HG02943 (cell line): ENCODE data around the gene CD3G.
A peak's percentile ranks its signal among the peaks of the same experiment; 100 is the strongest.

Experiments
- ATAC-seq: cut with Tn5 transposase; IDR thresholded peaks from one replicate; pipeline ENCODE4 v1.9.1; 2021; ENCODE audit warnings: mild to moderate bottlenecking, low read depth, moderate library complexity; ENCODE audit not compliant: unreplicated experiment

The CD3G gene

GRCh38 chr11:118321386-118322082 is 22.6 kb upstream of the CD3G start:
- no peak for ATAC-seq

GRCh38 chr11:118322721-118323120 is 21.4 kb upstream of the CD3G start:
- no peak for ATAC-seq

- no peak for ATAC-seq
These were observed 18.9 kb upstream of the CD3G start for GRCh38 chr11:118325283-118325682.

- ATAC-seq, result no peak
These were observed 15.4 kb upstream of the CD3G start for GRCh38 chr11:118328745-118329144.

GRCh38 chr11:118334745-118335144 is 9.4 kb upstream of the CD3G start:
- no peak for ATAC-seq

GRCh38 chr11:118338637-118339061 is 5.5 kb upstream of the CD3G start:
- no peak for ATAC-seq

- ATAC-seq, result no peak
These were observed 4.7 kb upstream of the CD3G start for GRCh38 chr11:118339281-118339961.

- no peak for ATAC-seq
These were observed 3.7 kb upstream of the CD3G start for GRCh38 chr11:118340449-118340848.

- no peak for ATAC-seq
These were observed 2.9 kb upstream of the CD3G start for GRCh38 chr11:118341261-118341660.

- no peak for ATAC-seq
These were observed 2.2 kb upstream of the CD3G start for GRCh38 chr11:118341815-118342489.

- no peak for ATAC-seq
These were observed 1.5 kb upstream of the CD3G start, which contains the start of gene CD3D for GRCh38 chr11:118342503-118343161. TSS of gene CD3D (minus strand) at chr11:118342705. CDS start at chr11:118342607, 98 bp downstream.

- no peak for ATAC-seq
These were observed 896 bp upstream of the CD3G start for GRCh38 chr11:118343248-118343647.

- no peak for ATAC-seq
These were observed 5.3 kb downstream of the CD3G start for GRCh38 chr11:118349475-118349874.

- no peak for ATAC-seq
These were observed 9.1 kb downstream of the CD3G start for GRCh38 chr11:118353084-118353710.

- ATAC-seq, result no peak
These were observed 13.9 kb downstream of the CD3G start for GRCh38 chr11:118358071-118358470.

GRCh38 chr11:118359295-118359958 is 15.3 kb downstream of the CD3G start, which contains the start of gene UBE4A:
TSS of gene UBE4A (plus strand) at chr11:118359600. CDS start at chr11:118365081, 5,481 bp downstream.
- ATAC-seq, result peak; percentile 75

- ATAC-seq, result no peak
These were observed 20.9 kb downstream of the CD3G start for GRCh38 chr11:118364956-118365615.

- no peak for ATAC-seq
These were observed 22.1 kb downstream of the CD3G start for GRCh38 chr11:118366287-118366686.

GRCh38 chr11:118370774-118371173 is 26.6 kb downstream of the CD3G start:
- ATAC-seq, result no peak
